OCI-LY1 (cell line): ENCODE data around the gene SRP19.

Experiments
- H2AFZ ChIP-seq: fragments of 200-600 bp; sonication (generic), shearing (Covaris generic); 2 replicates; pipeline ENCODE4 v1.6.0; 2014; ENCODE audit warnings: antibody characterized with exemption, mild to moderate bottlenecking, low read length
- H3F3A ChIP-seq: fragments of 200-600 bp; sonication (generic), shearing (Covaris generic); 2 replicates; pipeline ENCODE4 v1.6.0; 2014; ENCODE audit warnings: mild to moderate bottlenecking, antibody characterized with exemption, low read length, moderate library complexity; ENCODE audit not compliant: insufficient read depth
- H3K27ac ChIP-seq: fragments of 200-600 bp; sonication (generic); 2 replicates; pipeline ENCODE4 v1.5.1; 2014; ENCODE audit warnings: low read length, mixed run types, mild to moderate bottlenecking, low read depth; ENCODE audit not compliant: poor library complexity, severe bottlenecking
- H3K27me3 ChIP-seq: fragments of 200-600 bp; sonication (generic); 2 replicates; pipeline ENCODE4 v1.6.0; 2014; ENCODE audit warnings: antibody characterized with exemption, mild to moderate bottlenecking, low read length, moderate library complexity; ENCODE audit not compliant: insufficient read depth
- H3K36me3 ChIP-seq: fragments of 200-600 bp; sonication (generic); 2 replicates; pipeline ENCODE4 v1.6.1; 2014; ENCODE audit warnings: mild to moderate bottlenecking, antibody characterized with exemption, low read length, moderate library complexity, mixed read lengths; ENCODE audit not compliant: insufficient read depth
- H3K4me1 ChIP-seq: fragments of 200-600 bp; sonication (generic); 2 replicates; pipeline ENCODE4 v1.5.1; 2014; ENCODE audit warnings: mild to moderate bottlenecking, low read length, moderate library complexity; ENCODE audit not compliant: insufficient read depth, severe bottlenecking
- H3K4me2 ChIP-seq: fragments of 200-600 bp; sonication (generic), shearing (Covaris generic); 2 replicates; pipeline ENCODE4 v1.6.1; 2014; ENCODE audit warnings: low read length
- H3K4me3 ChIP-seq: fragments of 200-600 bp; sonication (generic); 2 replicates; pipeline ENCODE4 v1.5.1; 2014; ENCODE audit warnings: low read length, low read depth, mild to moderate bottlenecking, mixed read lengths; ENCODE audit not compliant: poor library complexity, severe bottlenecking
- H3K79me2 ChIP-seq: fragments of 200-600 bp; shearing (Covaris generic); 2 replicates; pipeline ENCODE4 v1.6.1; 2016; ENCODE audit warnings: mixed run types, low read length, mixed read lengths; ENCODE audit not compliant: insufficient read depth
- H3K9ac ChIP-seq: fragments of 200-600 bp; sonication (generic), shearing (Covaris generic); 2 replicates; pipeline ENCODE4 v1.6.1; 2014; ENCODE audit warnings: mild to moderate bottlenecking, low read length, mixed read lengths
- H3K9me2 ChIP-seq: fragments of 200-600 bp; sonication (generic), shearing (Covaris generic); 2 replicates; pipeline ENCODE4 v1.6.1; 2014; ENCODE audit warnings: low read depth, mild to moderate bottlenecking, low read length, mixed read lengths
- H3K9me3 ChIP-seq: fragments of 200-600 bp; shearing (Covaris generic); 2 replicates; pipeline ENCODE4 v1.6.1; 2014; ENCODE audit warnings: low read length, mixed read lengths
- H4K20me1 ChIP-seq: fragments of 200-600 bp; sonication (generic), shearing (Covaris generic); 2 replicates; pipeline ENCODE4 v1.6.0; 2016; ENCODE audit warnings: mild to moderate bottlenecking, low read length; ENCODE audit not compliant: insufficient read depth
- CTCF ChIP-seq: fragments of 200-600 bp; sonication (generic), shearing (Covaris generic); IDR thresholded peaks from 2 replicates; pipeline ENCODE4 v1.5.1; 2017; ENCODE audit warnings: mild to moderate bottlenecking, antibody characterized with exemption, low read length, moderate library complexity, mixed read lengths
- EZH2 ChIP-seq: fragments of 200-600 bp; sonication (generic), shearing (Covaris generic); IDR thresholded peaks from 2 replicates; pipeline ENCODE4 v1.8.0; 2017; ENCODE audit warnings: borderline replicate concordance, mixed run types, mild to moderate bottlenecking, antibody characterized with exemption, low read length, moderate library complexity, mixed read lengths

SRP19 gene

GRCh38 chr5:112863549-112863948 is 2.5 kb downstream of the SRP19 start:
- no peak overlapping the region; the same call in 1 of the 2 replicates for H3K4me2 ChIP-seq
- H4K20me1 ChIP-seq = no peaks in the 10 kb centered on the region
- H2AFZ ChIP-seq = no peak overlapping the region
- H3K27me3 ChIP-seq = no peaks in the 10 kb centered on the region
- no peak overlapping the region for H3K27ac ChIP-seq
- H3K4me3 ChIP-seq = no peak overlapping the region
- no peaks in the 10 kb centered on the region for H3K9me3 ChIP-seq
- TF ChIP-seq CTCF (no peak), EZH2 (no peak)
- no peaks in the 10 kb centered on the region for H3F3A ChIP-seq
- no peaks in the 10 kb centered on the region for H3K9me2 ChIP-seq
- H3K79me2 ChIP-seq = peaks cover 29% of the 10 kb centered on the region
- peaks cover 27% of the 10 kb centered on the region for H3K4me1 ChIP-seq
- H3K36me3 ChIP-seq = peaks cover 63% of the 10 kb centered on the region
- no peak overlapping the region for H3K9ac ChIP-seq

- no peak overlapping the region for H2AFZ ChIP-seq
- no peaks in the 10 kb centered on the region for H3K9me2 ChIP-seq
- H3K27ac ChIP-seq = no peak overlapping the region
- peaks cover 29% of the 10 kb centered on the region for H3K79me2 ChIP-seq
- H3F3A ChIP-seq = no peaks in the 10 kb centered on the region
- TF ChIP-seq CTCF = no peak
- TF ChIP-seq EZH2 = no peak
- H3K9ac ChIP-seq = no peak overlapping the region
- no peaks in the 10 kb centered on the region for H3K27me3 ChIP-seq
- H3K4me1 ChIP-seq = peaks cover 27% of the 10 kb centered on the region
- H3K9me3 ChIP-seq = no peaks in the 10 kb centered on the region
- no peaks in the 10 kb centered on the region for H4K20me1 ChIP-seq
- H3K4me3 ChIP-seq = no peak overlapping the region
- peaks cover 77% of the 10 kb centered on the region for H3K36me3 ChIP-seq
- H3K4me2 ChIP-seq = no peak overlapping the region
Measured at GRCh38 chr5:112865128-112865527, 4.0 kb downstream of the SRP19 start.

GRCh38 chr5:112866739-112867138 is 5.7 kb downstream of the SRP19 start:
- Histone ChIP-seq H3K4me2 (no peak overlapping the region), H4K20me1 (no peaks in the 10 kb centered on the region), H3K9ac (no peak overlapping the region), H3K9me2 (no peaks in the 10 kb centered on the region), H2AFZ (no peak overlapping the region), H3K36me3 (peaks cover 86% of the 10 kb centered on the region), H3F3A (no peaks in the 10 kb centered on the region), H3K4me1 (peaks cover 19% of the 10 kb centered on the region), H3K4me3 (no peak overlapping the region), H3K9me3 (no peaks in the 10 kb centered on the region), H3K27me3 (no peaks in the 10 kb centered on the region), H3K79me2 (peaks cover 23% of the 10 kb centered on the region), H3K27ac (no peak overlapping the region)
- TF ChIP-seq CTCF (no peak), EZH2 (no peak)
